HG03342 (cell line): Measurements from ENCODE around the gene HSH2D.
A peak's percentile ranks its signal among the peaks of the same experiment; 100 is the strongest.
"Not testable (repeated sequence)": the region's sequence is repeated elsewhere in the genome, so short reads cannot be mapped to it uniquely, and the experiment has no call there.

Experiments used
- ATAC-seq: cut with Tn5 transposase; IDR thresholded peaks from one replicate; pipeline ENCODE4 v1.9.1; 2021; ENCODE audit warnings: mild to moderate bottlenecking, moderate library complexity; ENCODE audit not compliant: unreplicated experiment

HSH2D gene

GRCh38 chr19:16154557-16154956 is 11.1 kb downstream of the HSH2D start:
- no peak for ATAC-seq

DNA sequence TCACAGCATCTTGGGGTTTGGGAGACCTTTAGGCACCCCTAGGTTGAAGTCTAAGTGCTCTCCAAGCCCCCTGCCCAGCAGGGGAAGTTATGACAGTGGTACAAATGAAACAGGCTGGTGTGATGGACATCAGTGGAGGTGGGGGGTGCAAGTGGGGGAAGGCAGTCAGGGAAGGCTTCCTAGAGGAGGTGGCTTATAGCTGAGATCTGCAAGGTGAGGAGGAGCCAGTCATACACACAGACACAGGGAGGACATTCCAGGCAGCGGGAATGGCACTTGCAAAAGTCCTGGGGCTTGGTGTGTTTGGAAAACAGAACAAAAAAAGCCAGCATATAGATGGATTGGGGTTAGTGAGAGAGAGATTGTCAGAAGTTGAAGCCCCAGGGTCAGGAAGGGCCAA is 11.6 kb downstream of the HSH2D start:
- no peak for ATAC-seq

GRCh38 chr19:16156904-16157303 is 13.4 kb downstream of the HSH2D start:
- ATAC-seq, result no peak

DNA sequence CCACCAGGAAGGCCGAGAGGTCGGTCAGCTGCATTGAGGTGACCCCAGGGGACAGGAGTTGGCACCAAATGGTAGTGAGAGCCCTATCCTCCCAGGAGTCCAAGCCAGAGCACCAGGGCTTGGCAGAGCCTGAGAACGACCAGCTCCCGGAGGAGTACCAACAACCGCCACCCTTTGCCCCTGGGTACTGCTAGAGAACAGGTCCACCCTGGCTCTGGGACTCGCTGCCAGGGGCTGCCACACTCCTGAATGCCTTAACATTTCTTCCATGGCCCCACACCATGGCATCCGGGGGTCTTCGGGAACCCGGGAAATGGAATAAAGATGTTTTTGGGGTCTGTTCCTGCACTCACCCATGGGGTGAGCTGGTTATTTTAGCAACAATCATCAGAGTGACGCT is 14.1 kb downstream of the HSH2D start:
- no peak for ATAC-seq

DNA sequence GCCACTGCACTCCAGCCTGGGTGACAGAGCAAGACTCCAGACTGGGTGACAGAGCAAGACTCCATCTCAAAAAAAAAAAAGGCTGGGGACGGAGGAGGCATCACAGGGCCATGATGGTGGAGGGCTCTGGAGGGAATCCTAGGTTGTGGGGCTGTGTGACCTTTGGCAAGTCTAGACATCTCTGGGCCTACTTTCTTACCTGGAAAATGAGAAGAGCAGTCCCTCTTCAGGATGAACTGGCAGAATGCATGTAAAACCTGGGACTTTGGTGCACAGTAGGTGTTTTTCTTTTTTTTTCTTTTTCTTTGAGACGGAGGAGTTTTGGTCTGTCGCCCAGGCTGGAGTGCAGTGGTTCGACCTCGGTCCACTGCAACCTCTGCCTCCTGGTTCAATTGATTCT is 16.2 kb downstream of the HSH2D start:
- ATAC-seq, result no peak

DNA sequence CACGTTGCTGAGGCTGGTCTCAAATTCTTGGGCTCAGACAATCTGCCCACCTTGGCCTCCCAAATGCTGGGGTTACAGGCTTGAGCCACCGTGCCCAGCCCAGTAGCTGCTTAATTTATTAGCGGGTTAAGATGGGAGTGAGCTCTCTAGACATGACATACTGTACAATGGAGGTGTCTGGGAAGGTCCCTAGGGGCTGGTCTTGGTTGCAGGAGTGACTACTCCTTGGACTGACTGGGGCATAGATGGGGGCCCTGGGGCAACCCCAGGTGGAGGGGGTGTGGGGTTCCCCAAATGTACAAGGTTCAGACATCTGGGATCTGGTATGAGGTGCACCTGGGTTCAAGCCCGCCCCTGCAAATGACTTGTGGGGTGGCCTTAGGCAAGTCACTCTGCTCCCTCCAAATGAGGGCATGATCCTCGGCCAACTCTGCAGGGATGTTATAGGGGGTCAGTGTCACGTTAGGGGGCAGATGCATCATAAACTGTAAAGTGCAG is 17.0 kb downstream of the HSH2D start:
- no peak for ATAC-seq

DNA sequence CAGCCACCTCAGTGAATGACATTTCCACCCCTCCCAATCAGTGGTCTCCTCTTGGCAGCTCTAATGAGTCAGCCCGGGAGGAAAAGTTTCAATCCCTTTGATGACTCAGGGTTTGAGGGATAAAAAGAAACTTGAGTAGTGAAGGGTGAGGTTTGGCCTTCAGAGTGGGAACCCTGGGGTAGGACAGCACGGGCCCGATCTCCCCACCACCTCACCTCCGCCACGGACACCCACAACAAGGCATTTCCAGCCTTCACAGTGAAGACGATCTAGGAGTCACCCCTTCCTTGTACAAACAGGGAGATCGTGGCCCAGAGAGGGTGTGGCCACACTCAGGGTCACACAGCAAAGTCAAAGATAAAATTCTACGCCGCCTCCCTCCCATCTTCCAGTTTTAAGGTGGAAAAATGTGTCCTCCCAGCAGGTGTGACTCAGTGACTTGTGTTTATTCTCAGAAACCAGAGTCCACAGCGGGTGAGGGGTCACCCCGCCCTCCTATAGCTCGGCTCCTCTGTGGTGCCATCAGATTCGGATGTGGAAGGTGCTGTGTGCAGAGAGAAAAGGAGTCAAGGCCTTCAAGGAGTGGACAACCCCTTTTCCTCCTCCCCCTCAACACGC is 17.6 kb downstream of the HSH2D start:
- no peak for ATAC-seq

DNA sequence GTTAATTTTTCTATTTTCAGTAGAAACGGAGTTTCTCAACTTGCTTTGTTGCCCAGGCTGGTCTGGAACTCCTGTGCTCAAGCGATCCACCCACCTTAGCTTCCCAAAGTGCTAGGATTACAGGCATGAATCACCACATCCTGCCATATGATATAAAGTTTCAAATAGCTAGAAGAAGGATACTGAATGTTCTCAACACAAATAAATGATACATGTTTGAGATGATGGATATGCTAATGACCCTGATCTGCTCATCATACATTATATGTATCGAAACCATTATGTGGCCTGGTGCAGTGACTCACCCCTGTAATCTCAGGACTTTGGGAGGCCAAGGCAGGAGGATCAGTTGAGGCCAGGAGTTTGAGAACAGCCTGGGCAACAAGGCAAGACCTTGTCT is 18.4 kb downstream of the HSH2D start:
- ATAC-seq, result no peak

- no peak for ATAC-seq
Measured at GRCh38 chr19:16164222-16164890, 20.9 kb downstream of the HSH2D start.

GRCh38 chr19:16166417-16166816 is 22.9 kb downstream of the HSH2D start:
- no peak for ATAC-seq

GRCh38 chr19:16167055-16167454 is 23.6 kb downstream of the HSH2D start:
- ATAC-seq, result no peak

- no peak for ATAC-seq
Measured at GRCh38 chr19:16168465-16169081, 25.1 kb downstream of the HSH2D start.

- no peak for ATAC-seq
Measured at GRCh38 chr19:16170134-16170533, 26.6 kb downstream of the HSH2D start.

DNA sequence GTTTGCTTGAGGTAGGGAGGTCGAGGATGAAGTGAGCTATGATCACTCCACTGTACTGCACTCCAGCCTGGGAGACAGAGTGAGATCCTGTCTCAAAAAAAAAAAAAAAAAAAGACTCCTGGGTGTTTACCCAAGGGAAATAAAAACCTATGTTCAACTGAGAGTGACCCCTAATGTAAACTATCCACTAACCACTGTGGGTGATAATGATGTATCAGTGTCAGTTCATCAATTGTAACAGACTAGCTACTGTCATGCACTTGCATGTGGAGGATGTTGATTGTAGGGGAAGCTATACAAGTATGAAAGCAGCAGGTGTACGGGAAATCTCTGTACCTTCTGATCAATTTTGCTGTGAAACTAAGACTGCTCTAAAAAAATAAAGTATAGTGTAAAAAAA is 32.5 kb downstream of the HSH2D start:
- no peak for ATAC-seq

GRCh38 chr19:16178866-16179265 is 35.4 kb downstream of the HSH2D start:
- ATAC-seq, result not testable (repeated sequence)

DNA sequence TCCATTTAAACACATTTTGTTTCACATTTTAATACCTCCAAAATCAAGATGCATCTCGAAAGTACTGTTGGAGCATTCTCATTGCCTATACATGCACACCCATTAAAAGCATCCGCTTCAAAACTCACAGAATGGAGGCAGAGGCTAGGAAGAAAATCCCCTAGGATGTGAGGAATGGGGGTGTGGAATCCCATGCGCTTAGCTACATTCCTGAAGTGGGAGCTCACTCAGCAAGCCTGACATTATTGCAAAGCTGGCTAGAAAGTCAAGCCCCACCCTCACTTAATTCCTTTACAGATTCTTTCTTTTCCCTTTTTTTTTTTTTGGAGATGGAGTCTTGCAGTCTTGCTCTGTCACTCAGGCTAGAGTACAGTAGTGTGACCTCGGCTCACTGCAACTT is 37.1 kb downstream of the HSH2D start:
- ATAC-seq, result no peak

- peak; percentile 1 for ATAC-seq
Measured at GRCh38 chr19:16184665-16185122, 41.2 kb downstream of the HSH2D start.

- ATAC-seq, result peak; percentile 75
Measured at GRCh38 chr19:16185123-16185767, 41.8 kb downstream of the HSH2D start, which contains the start of gene FAM32A. FAM32A (plus strand) TSS chr19:16185410; CDS start chr19:16185443, 33 bp downstream.

DNA sequence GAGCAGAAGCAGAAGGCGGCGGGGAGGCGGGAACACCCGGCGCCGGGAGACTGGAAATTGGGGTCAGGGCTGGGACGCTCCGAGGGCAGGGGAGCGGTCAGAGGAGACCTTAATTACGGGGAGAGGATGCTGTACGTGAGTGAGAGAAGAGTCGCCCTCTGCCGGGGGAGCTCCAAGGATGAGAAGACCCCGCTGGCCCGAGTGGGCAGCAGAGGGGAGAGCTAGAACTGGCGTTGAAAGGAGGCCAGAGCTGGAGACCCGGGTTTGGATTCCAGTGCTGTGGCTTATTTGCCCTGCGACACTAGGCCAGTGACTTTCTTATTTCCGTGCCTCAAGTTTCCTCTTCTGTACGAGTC is 42.3 kb downstream of the HSH2D start:
- no peak for ATAC-seq

DNA sequence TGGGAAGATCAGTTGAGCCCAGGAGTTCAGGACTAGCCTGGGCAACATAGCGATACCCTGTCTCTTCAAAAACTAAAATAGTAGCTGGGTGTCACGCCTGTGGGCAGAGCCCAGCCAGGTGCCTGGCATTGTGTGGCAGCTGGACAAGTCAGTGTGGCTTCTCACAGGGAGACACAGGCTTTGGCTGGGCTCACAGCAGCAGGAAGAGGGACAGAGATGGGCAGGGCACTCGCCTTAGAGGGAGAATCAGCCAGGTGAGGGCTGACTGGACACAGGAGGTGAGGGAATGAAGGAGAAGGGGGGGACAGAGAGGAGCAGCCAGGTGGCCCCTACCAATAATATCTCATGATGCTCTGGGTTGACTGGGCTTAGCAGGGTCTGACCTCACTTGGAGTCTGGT is 45.0 kb downstream of the HSH2D start:
- ATAC-seq, result no peak

DNA sequence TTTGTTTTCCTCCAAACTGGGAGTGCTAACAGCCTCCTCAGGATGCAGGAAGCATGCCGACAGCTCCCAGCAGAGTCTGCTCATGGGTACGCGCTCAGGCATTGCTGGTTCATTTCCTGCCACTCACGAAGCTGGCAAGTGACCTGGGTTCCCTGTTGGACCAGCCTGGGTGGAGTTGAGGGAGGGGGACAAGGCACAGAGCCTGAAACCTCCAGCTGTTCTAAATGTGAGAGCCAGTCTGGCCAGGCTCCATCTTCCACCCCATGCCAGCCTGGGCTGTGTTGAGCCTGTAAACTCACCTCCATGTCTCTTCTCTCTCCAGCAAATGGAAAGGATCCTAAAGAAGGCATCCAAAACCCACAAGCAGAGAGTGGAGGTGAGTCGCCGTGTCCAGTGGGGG is 46.7 kb downstream of the HSH2D start:
- no peak for ATAC-seq

- no peak for ATAC-seq
Measured at GRCh38 chr19:16190736-16191135, 47.3 kb downstream of the HSH2D start.
